G401 (cell line): ENCODE data around the gene CALY. TPM values are rescaled to one million over a fixed set of nuclear protein-coding genes. Genes with fewer than 3 reads are reported as not detected.
A peak's percentile ranks its signal among the peaks of the same experiment; 100 is the strongest.
"Not testable (repeated sequence)": the region's sequence is repeated elsewhere in the genome, so short reads cannot be mapped to it uniquely, and the experiment has no call there.

Source experiments
- DNase-seq: peaks from one replicate; pipeline ENCODE4 v3.0.0-alpha.2; 2015; ENCODE audit warnings: low spot score
- in situ Hi-C: cut with HindIII; loops from 2 replicates; pipeline ENCODE4 v1.10.0; 2016; ENCODE audit warnings: low sequenced_read_pairs, mixed read lengths
- total RNA-seq: library from RNA; depleted of rRNA; stranded (reverse); fragments of >200 nt; shearing (Covaris generic); gene quantifications from 2 replicates; pipeline ENCODE4 v1.2.3, GENCODE V29; 2014; rRNA removed

The CALY gene, protein sequence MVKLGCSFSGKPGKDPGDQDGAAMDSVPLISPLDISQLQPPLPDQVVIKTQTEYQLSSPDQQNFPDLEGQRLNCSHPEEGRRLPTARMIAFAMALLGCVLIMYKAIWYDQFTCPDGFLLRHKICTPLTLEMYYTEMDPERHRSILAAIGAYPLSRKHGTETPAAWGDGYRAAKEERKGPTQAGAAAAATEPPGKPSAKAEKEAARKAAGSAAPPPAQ
- total RNA-seq: 53.3 and 63.5 TPM in 2 replicates

DNA sequence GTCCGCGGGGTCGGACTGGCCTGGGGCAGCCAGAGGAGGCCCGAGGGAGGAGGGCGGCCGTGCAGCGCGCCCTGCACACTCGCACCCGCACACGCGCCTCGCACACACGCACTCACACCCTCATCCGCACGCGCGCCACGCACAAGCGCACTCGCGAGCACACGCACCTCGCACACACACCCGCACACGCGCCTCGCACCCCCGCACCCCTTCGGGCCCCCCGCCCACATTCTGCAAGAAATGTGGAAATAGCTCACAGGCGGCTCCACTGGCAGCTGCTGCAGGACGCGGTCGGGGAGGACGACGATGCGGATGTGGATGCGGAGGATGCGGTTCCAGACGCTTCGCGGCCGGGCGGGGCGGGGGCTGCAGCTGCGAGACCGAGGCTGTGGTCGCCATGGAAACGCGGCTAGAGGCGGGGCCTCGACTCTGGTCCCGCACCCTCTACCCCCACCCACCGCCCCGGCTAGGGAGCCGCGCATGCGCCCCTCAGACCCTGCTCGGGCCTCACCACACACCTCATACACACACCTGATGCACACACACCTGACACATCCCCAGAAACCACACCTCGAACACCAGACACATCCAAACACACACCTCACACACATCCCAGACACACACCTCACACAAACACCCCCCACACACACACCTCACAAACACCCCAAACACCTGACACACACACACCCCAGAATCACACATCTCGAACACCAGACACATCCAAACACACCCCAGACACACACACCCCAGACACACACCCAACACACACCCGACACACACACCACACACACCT lies at the start of gene CALY:
Gene CALY (minus strand): TSS at position 320 of the 793 bp plus-strand sequence. CDS start 7,907 bp downstream, outside the sequence.
- in situ Hi-C loops: no loop called here

DNA sequence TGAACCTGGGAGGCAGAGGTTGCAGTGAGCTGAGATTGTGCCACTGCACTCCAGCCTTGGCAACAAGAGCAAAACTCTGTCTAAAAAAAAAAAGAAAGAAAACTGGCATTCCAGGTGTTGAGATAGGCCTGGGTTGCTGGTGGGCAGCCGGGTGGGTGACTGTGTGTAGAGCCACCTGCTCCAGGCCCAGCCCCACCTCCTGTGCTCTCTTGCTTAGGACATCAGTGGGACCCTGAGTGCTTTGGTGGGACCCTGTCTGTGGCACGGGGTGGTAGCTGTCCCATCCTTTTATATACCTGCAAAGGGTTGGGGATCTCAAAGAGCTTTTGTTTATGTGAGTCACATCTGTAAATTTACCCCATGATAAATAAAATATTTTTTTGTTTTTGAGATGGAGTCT lies 48.5 kb upstream of the CALY start:
- DNase-seq: no peak
- in situ Hi-C loops: no loop called here

More for the DNA sequence above, at the start of gene CALY:
- peak; percentile 81 for DNase-seq

DNA sequence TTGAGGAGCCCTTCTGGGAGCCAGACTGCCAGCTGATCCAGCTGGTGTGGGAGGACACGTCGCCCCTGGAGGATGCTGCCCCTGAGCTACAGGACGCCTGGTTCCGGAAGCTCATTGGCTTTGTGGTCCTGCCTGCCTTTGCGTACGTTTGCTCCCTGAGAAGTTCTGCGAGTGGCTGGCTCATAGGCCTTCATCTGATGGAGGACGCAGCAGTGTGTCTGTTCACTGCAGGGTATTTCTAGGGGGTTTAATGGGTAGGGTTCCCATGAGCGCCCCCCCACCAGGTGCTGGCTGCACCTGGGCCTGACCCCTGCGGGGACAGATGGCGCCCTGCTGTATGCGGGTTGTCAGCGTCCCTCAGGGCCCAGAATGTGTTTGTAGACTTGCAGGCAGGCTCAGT lies 47.4 kb upstream of the CALY start:
- DNase-seq: no peak
- in situ Hi-C loops: no loop called here

DNA sequence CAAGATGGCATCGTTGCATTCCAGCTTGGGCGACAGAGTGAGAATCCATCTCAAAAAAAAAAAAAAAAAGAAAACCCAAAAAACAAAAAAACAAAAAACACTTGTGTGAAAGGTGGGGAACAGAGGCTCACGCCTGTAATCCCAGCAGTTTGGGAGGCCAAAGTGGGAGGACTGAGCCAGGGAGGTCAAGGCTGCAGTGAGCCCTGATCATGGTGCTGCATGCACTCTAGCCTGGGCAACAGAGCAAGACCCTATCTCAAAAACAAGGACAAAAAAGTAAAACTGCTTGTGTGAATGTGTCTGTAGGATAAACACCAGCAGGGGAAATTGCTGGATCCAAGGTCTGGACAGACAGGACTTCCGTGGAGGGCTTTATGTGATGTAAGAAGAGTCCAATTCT lies 46.9 kb upstream of the CALY start:
- DNase-seq: no peak
- in situ Hi-C loops: no loop called here

DNA sequence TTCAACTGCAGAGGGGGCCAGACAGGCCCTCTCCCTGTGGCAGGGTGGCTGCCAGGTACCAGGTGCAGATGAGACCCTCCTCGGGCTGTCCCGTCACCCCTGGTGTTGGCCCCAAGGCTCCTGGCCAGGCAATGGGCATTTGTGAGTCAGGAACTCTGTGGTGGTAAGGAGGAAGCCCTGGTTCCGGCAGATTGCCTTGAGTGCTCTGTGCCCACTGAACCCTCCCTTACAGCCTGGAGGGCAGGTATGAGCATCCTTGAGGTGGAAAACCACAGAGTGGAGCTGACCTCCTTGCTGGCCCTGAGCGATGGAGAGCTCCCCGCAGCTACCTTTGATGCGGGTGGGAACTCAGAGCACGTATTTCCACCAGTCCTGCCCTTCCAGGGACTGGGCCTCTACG lies 44.3 kb upstream of the CALY start:
- in situ Hi-C loops: no loop called here
- DNase-seq: no peak

DNA sequence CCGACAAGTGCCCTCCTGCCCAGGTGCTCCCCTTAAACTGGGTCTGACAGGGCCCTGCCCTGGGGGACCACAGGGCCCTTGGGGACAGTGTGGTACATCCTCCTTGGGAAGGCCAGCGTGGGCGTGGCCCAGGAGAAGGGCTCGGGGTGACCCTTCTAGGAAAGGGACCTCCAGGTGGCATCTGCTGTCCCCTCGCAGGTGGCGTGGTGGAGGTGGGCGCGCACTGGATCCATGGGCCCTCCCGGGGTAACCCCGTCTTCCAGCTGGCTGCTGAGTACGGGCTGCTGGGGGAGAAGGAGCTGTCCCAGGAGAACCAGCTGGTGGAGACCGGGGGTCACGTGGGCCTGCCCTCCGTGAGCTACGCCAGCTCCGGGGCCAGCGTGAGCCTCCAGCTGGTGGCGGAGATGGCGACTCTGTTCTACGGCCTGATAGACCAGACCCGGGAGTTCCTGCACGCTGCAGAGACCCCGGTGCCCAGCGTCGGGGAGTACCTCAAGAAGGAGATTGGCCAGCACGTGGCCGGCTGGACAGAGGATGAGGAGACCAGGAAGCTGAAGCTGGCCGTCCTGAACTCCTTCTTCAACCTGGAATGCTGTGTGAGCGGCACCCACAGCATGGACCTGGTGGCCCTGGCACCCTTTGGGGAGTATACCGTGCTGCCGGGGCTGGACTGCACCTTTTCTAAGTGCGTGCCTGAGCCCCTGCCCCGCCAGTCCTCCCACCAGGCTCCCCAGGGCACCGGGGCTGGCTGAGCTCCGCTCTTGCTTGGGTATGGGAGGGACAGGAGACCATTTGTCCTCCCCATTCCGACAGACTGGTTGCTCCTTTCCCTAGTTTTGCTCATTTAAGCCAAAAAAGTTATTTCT lies 43.3 kb upstream of the CALY start:
- in situ Hi-C loops: no loop called here
- peak; percentile 20 for DNase-seq

GRCh38 chr10:133379152-133379800 lies 42.6 kb upstream of the CALY start, which contains the start of gene PAOX:
PAOX (plus strand) TSS chr10:133379262; CDS start chr10:133379317, 55 bp downstream.
- in situ Hi-C loops: no loop called here
- peak; percentile 69 for DNase-seq

DNA sequence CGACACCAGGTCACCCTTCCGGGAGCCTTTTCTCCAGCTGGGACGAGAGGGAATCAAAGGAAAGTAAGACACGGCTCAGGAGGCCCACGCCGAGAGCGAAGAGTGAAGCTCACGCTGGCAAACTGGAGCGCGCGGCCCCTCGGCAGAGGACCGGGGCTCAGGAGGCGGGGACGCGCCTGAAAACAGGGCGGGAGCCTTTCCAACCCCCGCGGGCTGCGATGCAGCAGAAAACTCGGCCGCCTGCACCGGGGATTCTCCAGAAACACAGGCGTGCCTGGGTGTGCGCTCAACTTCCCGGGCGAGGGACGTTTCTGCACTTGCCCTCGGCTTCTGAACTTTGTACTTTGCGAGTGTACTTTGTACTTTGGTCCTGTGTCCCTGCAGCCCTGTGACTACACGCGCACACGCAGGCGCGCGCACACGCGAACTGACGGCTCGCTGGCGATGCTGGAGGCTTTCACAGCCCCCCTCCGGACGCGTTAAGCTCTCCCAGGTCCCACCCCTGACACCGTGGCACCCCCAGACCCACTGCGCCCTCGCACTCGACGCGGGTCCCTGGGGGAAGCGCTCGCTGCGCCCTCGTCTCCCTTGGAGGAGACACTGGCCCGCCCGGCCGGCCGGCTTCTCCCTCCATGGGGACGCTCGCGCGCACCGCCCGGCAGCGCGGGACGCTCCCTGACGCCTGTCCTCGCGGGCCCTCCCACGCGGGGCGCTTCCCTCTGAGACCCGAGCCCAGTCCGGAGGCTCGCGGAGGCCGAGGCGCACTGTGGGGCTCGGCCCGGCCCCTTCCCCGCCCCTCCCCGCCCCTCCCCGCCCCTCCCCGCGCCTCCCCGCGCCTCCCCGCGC lies 41.8 kb upstream of the CALY start:
- in situ Hi-C loops: no loop called here
- peak; percentile 69 for DNase-seq

DNA sequence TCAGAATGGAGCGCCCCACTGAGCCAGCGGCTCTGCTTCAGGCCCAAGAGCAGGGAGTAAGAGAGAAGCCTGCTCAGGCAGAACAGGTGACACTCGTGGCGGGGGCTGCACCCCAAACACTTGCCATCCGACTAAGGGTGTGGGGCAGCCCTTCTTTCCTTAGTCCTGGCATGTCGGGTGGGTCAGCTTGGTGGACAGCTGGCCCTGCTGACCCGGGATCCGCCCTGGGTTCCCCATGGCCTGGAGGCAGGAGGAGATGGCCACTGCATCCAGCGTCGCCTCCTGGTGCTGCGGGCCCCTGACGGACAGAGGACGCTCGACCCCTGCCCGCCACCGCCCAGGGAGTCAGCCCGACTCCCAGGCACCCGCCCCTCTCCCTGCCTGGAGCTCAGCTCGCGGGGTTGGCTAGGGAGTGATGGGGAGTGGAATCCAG lies 41.1 kb upstream of the CALY start:
- DNase-seq: no peak
- in situ Hi-C loops: no loop called here

- DNase-seq: no peak
- in situ Hi-C loops: no loop called here
Observed at GRCh38 chr10:133377025-133377817, 40.5 kb upstream of the CALY start.

- DNase-seq, in situ Hi-C loops: not testable (repeated sequence)
Observed at GRCh38 chr10:133376183-133376582, 39.5 kb upstream of the CALY start.

- in situ Hi-C loops: no loop called here
Observed at GRCh38 chr10:133375357-133376115, 38.8 kb upstream of the CALY start.

GRCh38 chr10:133373174-133374090 lies 36.7 kb upstream of the CALY start, which contains the start of gene ECHS1:
ECHS1 (minus strand) TSS chr10:133373354; CDS start chr10:133373333, 21 bp downstream.
- peak; percentile 92 for DNase-seq
- in situ Hi-C loops: no loop called here

More at GRCh38 chr10:133375357-133376115, 38.8 kb upstream of the CALY start:
- no peak for DNase-seq

GRCh38 chr10:133372507-133372906 lies 35.8 kb upstream of the CALY start:
- no peak for DNase-seq
- in situ Hi-C loops: no loop called here

- no peak for DNase-seq
- in situ Hi-C loops: no loop called here
Observed at GRCh38 chr10:133370030-133370786, 33.5 kb upstream of the CALY start.
